UCSD-AML1 (cell line): ENCODE measurements around the gene ADAT3.

ENCODE experiments used
- DNase-seq: peaks from one replicate; lab custom pipeline; 2025; ENCODE audit not compliant: unreplicated experiment; lab: John Stamatoyannopoulos, UW

Gene ADAT3

GRCh38 chr19:1955171-1956121 is 50.2 kb downstream of the ADAT3 start:
- DNase-seq: no peak

- no peak for DNase-seq
Observed at GRCh38 chr19:1956122-1956494, 50.9 kb downstream of the ADAT3 start.

DNA sequence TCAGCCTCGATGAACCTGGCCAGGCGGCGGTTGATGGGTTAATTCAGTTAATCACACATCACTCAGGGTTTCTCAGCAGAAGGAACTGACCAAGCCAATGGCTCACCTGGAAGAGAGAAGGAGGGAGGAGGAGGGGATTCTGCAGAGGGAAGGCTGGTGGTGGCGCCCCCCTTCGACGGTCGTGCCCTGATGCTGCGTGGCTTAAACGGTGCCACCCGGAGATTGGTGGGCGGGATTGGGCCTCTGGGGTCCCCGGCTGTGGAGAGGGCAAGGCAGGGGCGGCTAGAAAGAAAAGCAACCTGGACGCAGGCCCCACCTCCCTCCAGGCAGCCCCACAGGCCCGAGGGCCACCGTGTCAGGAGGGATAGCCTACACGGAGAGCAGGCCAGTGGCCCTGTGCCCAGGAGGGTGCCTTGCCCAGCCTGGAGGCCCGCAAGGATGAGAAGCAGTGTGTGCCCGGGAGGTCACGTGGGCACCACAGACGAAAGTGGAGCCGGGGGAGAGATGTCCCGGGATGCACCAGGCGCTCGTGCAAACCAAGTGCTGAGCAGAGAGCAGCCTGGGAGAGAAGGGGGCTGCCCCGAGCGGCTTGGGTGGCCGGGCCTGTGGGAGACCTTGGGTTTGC is 51.8 kb downstream of the ADAT3 start:
- no peak for DNase-seq

GRCh38 chr19:1957562-1958248 is 52.5 kb downstream of the ADAT3 start:
- no peak for DNase-seq

DNA sequence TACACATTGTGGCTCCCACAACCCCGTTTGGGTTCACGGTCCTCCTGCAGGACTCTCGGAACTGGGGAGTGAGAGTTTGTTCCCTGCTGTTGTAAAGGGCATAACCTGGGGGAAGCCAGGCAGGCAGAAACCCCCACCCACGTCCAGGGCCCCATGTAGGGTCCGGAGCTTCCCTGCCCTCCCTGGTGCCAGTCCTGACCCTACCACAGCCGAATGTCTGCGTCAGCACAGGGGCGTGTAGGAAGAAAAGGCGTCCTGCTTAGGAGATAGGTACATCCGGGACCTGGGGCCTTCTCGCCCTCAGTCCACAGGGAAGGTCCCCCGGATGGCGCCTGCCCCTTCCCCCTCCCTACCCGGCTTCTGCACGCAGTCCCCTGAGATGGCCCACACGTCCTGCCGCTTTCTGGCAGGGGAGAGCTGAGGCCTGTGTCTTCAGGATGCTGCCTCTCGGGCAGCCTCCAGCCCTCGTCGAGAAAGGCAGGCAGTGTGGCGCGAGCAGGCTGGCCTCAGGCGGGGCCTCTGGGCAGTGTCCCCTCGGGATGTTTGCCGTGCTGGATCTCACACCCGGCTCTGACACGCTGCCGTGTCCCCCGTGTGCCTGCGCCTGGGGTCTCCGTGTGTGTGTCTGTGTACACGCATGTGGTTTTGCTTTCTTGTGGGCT is 54.9 kb downstream of the ADAT3 start:
- no peak for DNase-seq

DNA sequence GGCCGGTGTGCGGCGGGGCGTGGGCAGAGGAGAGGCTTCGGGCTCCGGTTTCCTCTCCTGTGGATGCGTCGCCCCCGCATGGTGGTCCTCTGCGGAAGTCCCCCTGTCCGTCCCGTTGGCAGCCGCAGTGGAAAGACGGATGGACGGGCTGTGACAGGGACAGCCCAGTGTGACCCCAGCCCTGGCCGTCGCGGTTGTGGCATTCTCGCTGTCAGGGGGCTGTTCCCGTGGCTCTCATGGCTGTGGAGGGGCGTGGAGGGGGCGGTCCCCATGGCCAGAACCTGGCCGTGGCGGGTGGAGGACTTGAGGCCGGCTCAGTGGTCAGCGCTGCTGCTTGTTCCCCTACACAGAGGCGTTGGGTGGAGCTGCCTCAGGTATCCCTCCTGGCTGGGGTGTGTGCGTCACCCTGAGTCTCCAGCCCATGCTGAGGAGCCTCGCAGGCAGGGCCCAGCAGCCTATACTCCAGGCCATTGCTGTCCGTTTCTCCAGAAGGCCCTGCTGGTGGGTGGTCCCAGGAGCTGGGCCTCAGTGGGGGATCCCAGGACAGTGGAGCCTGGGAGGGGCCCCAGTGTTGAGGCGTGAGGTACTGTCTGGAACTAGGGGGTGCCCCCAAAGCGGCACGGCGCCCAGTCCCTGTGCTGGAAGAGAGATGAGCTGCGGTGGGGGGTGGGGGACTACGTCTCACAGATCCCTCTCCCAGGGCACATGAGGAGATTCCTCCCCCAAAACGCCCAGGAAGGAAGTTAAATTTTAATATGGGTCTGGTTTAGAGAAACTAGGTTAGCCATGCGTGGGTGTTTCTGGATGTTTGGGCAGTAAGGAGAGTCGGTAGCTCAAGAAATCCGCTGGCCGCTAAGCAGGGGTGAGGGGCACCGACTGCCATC is 56.0 kb downstream of the ADAT3 start:
- DNase-seq: no peak

- no peak for DNase-seq
Observed at GRCh38 chr19:1962674-1963073, 57.5 kb downstream of the ADAT3 start.
